GM12892 (cell line): Measurements from ENCODE around the gene PACS1.

Experiments used
- POLR2A ChIP-seq: IDR thresholded peaks from 2 replicates; pipeline ENCODE4 v1.6.1; 2011; ENCODE audit warnings: low read depth, low read length, control low read depth
- POLR2AphosphoS5 ChIP-seq: IDR thresholded peaks from 2 replicates; pipeline ENCODE4 v1.6.1; 2011; ENCODE audit warnings: low read depth, low read length, control low read depth
- TAF1 ChIP-seq: IDR thresholded peaks from 2 replicates; pipeline ENCODE4 v1.6.1; 2011; ENCODE audit warnings: low read depth, mild to moderate bottlenecking, control low read depth, low read length, borderline replicate concordance

DNA sequence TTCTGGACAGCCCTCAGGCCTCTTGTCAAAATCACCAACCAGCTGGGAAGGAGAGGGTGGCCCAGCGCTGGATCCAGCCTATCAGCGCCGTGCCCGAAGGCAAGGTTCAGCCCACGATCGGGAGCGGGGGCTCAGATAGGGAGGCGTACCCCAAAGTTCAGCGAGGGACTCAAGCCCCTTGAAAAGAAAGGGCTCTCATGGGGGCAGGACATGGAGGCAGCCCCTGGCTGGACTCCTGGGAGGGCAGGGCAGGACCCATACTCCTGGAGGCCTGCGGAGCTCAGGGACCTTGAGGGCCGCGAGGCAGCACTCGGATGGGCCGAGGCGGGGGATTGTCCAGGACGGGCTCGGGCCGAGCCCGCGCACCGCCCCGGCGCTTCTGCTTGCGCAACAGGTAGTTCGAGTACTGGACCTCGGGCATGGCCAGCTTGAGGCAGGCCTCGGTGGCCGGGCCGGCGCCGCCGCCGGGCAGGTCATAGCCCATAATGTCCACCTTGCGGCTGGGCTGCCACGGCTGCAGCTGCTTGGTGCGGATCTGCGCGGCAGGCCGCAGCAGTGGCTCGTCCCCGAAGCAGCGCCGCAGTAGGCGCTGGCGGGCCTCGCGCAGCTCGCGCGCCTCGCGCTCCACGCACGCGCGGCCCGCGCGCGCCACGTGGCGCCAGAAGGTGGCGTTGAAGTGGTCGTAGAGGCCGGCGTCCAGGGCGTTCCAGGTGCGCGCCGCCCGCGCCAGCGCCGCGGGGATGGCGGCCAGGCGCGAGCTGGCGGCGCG lies 27.7 kb upstream of the PACS1 start:
- TF ChIP-seq POLR2A (no peak), TAF1 (no peak), POLR2AphosphoS5 (no peak)
